Thyroid gland (tissue), 4 donors: Measurements from ENCODE around the gene OGDH.

ENCODE experiments used
- CTCF ChIP-seq, 6 experiments: fragments of 200-600 bp in 3 of 6; fragments of 450-650 bp in 3 of 6; sonication (generic) in 3 of 6; IDR thresholded peaks; one replicate each; pipeline ENCODE4 v1.5.1; 2016 to 2019; ENCODE audit warnings: antibody characterized with exemption in 6 of 6, mild to moderate bottlenecking in 2 of 6, inconsistent platforms in 1 of 6, moderate library complexity in 1 of 6
- POLR2A ChIP-seq, 2 donors: fragments of 450-650 bp; IDR thresholded peaks; one replicate each; pipeline ENCODE4 v1.6.1; 2017; ENCODE audit warnings: antibody characterized with exemption in 2 of 2, mild to moderate bottlenecking in 2 of 2, moderate library complexity in 1 of 2

- TF ChIP-seq CTCF (IDR thresholded peaks at IDR 0.05) (no peak), POLR2A (IDR thresholded peaks at IDR 0.05) (no peak)
Measured at GRCh38 chr7:44740055-44740454, 133.6 kb downstream of the OGDH start.
